Suprapubic skin (tissue), 4 donors: Measurements from ENCODE around the gene DDX43. TPM values are rescaled to one million over a fixed set of nuclear protein-coding genes. Genes with fewer than 3 reads are reported as not detected.

Source experiments
- DNase-seq, 2 donors: peaks; one replicate each; pipeline ENCODE4 v3.0.0-alpha.2; 2019; ENCODE audit warnings: low spot score in 2 of 2
- H3K27ac ChIP-seq: fragments of 200-600 bp; sonication (generic); one replicate; pipeline ENCODE4 v1.5.1; 2019
- H3K27me3 ChIP-seq: fragments of 200-600 bp; sonication (generic); one replicate; pipeline ENCODE4 v1.5.1; 2019
- H3K36me3 ChIP-seq: fragments of 200-600 bp; sonication (generic); one replicate; pipeline ENCODE4 v1.5.1; 2019
- H3K4me1 ChIP-seq: fragments of 200-600 bp; sonication (generic); one replicate; pipeline ENCODE4 v1.5.1; 2019
- H3K4me3 ChIP-seq: fragments of 200-600 bp; sonication (generic); one replicate; pipeline ENCODE4 v1.5.1; 2019; ENCODE audit warnings: mild to moderate bottlenecking
- H3K9me3 ChIP-seq: fragments of 200-600 bp; sonication (generic); one replicate; pipeline ENCODE4 v1.5.1; 2019
- EP300 ChIP-seq: sonication (generic); formaldehyde crosslinking; IDR thresholded peaks from one replicate; pipeline ENCODE4 v1.6.1; 2017; ENCODE audit warnings: antibody characterized with exemption
- POLR2A ChIP-seq, 2 donors: fragments of 450-650 bp; IDR thresholded peaks; one replicate each; pipeline ENCODE4 v1.6.1; 2017; ENCODE audit warnings: antibody characterized with exemption in 2 of 2, mild to moderate bottlenecking in 2 of 2, moderate library complexity in 2 of 2
- POLR2AphosphoS5 ChIP-seq, 3 donors: sonication (generic); formaldehyde crosslinking; IDR thresholded peaks; one replicate each; pipeline ENCODE4 v1.6.1; 2017; ENCODE audit warnings: antibody characterized with exemption in 3 of 3
- WGBS: methylation state at CpG from one replicate; pipeline ENCODE4 v1.1.5; 2018; 5-methylcytosine and 5-hydroxymethylcytosine counted together
- total RNA-seq, 4 donors: library from RNA; depleted of rRNA; stranded (reverse); fragments of >200 nt; gene quantifications; one replicate each; pipeline ENCODE4 v1.1.0, GENCODE V29; 2016
- TF ChIP-seq, protein P1 (sequence below), 2 donors: fragments of 200-600 bp in 1 of 2; fragments of 450-650 bp in 1 of 2; sonication (generic) in 1 of 2; IDR thresholded peaks; one replicate each; pipeline ENCODE4 v1.5.1; 2016 to 2019; ENCODE audit warnings: antibody characterized with exemption in 2 of 2, mild to moderate bottlenecking in 1 of 2, moderate library complexity in 1 of 2

The DDX43 gene
- total RNA-seq, 4 donors from 2014 or later = 0.34 to 3.1 (median 0.60) TPM

DNA sequence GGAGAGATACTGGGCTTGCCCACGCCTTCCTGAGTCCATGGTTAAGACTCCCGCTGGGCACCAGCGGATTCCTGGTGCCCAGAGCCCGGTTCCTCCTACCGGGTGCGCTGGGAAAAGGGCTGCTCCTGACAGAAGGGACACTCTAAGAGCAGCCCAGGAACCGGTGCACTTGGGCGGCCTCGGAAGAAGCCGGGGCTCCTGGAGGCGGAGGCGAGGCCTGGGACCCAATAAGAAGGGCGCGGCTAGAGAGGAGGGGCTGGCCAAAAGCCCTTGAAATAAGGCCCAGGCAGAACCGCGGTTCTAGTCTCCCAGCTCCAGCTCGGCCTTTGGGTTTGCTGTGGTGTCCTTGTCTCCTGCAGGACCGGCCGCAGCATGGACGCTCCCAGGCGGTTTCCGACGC lies 32.3 kb upstream of the DDX43 start, which contains the start of gene KHDC3L:
Gene KHDC3L (plus strand): TSS at position 301 of the 400 bp plus-strand sequence. CDS start 72 bp downstream, at position 373.
- TF ChIP-seq POLR2A (IDR thresholded peaks at IDR 0.05) = no peak
- H3K36me3 ChIP-seq = no peaks in the 10 kb centered on the region
- no peak within 1 kb of the TSS for H3K4me3 ChIP-seq
- H3K27me3 ChIP-seq = no peaks in the 10 kb centered on the region
- WGBS = 95% methylated on average over 23 of the region's 23 CpGs
- H3K9me3 ChIP-seq = no peaks in the 10 kb centered on the region
- no peak for DNase-seq
- no peak within 1 kb of the TSS for H3K27ac ChIP-seq
- H3K4me1 ChIP-seq = no peaks in the 10 kb centered on the region

DNA sequence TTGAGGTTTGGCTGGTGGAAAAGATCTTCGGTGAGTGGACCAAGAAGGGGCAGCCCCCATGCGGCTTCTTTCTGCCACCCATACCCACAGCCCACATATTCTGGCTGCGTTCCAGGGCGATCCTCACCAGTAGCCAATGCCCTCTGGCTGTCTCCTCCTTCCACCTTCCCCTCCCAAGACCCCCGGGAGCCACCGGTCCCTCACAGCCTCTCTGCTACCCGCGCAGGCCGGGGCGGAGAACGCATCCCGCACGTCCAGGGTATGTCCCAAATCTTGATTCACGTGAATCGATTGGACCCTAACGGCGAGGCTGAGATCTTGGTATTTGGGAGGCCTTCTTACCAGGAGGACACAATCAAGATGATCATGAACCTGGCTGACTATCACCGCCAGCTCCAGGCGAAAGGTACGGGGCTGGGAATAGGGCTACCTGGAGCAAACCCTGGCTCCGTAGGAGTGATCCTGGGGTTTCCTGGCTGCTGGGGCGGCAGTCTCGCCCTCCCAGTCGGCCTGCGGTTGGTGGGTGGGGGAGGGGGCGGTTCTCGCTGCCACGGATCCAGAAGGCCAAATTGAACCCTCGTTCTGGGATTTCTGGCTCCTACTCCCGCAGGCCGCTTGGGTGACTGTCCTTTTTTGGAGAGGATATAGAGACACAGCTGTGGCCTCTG lies 31.6 kb upstream of the DDX43 start:
- H3K4me1 ChIP-seq = no peaks in the 10 kb centered on the region
- WGBS = 96% methylated on average over 16 of the region's 31 CpGs
- TF ChIP-seq POLR2A (IDR thresholded peaks at IDR 0.05) = no peak
- no peak for TF ChIP-seq POLR2AphosphoS5 (IDR thresholded peaks at IDR 0.05)
- TF ChIP-seq EP300 = no peak
- TF ChIP-seq, protein P1, sequence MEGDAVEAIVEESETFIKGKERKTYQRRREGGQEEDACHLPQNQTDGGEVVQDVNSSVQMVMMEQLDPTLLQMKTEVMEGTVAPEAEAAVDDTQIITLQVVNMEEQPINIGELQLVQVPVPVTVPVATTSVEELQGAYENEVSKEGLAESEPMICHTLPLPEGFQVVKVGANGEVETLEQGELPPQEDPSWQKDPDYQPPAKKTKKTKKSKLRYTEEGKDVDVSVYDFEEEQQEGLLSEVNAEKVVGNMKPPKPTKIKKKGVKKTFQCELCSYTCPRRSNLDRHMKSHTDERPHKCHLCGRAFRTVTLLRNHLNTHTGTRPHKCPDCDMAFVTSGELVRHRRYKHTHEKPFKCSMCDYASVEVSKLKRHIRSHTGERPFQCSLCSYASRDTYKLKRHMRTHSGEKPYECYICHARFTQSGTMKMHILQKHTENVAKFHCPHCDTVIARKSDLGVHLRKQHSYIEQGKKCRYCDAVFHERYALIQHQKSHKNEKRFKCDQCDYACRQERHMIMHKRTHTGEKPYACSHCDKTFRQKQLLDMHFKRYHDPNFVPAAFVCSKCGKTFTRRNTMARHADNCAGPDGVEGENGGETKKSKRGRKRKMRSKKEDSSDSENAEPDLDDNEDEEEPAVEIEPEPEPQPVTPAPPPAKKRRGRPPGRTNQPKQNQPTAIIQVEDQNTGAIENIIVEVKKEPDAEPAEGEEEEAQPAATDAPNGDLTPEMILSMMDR (IDR thresholded peaks at IDR 0.05) = no peak

DNA sequence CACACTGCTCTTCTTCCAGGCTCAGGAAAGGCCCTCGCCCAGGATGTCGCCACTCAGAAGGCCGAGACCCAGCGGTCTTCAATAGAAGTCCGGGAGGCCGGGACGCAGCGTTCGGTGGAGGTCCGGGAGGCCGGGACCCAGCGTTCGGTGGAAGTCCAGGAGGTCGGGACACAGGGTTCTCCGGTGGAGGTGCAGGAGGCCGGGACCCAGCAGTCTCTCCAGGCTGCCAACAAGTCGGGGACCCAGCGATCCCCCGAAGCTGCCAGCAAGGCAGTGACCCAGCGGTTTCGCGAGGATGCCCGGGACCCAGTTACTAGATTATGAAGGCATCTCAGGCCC lies 31.1 kb upstream of the DDX43 start:
- TF ChIP-seq, protein P1 (IDR thresholded peaks at IDR 0.05) = no peak
- no peak for TF ChIP-seq POLR2A (IDR thresholded peaks at IDR 0.05)
- TF ChIP-seq POLR2AphosphoS5 (IDR thresholded peaks at IDR 0.05) = no peak
- TF ChIP-seq EP300 = no peak
- no peaks in the 10 kb centered on the region for H3K27me3 ChIP-seq
- no peak overlapping the region for H3K4me3 ChIP-seq
- no peaks in the 10 kb centered on the region for H3K36me3 ChIP-seq
- no peak overlapping the region for H3K27ac ChIP-seq
- WGBS = 97% methylated on average over 22 of the region's 23 CpGs
- no peak for DNase-seq
- no peaks in the 10 kb centered on the region for H3K9me3 ChIP-seq
- H3K4me1 ChIP-seq = no peaks in the 10 kb centered on the region

More for the DNA sequence above, 31.6 kb upstream of the DDX43 start:
- Histone ChIP-seq H3K9me3 (no peaks in the 10 kb centered on the region), H3K4me3 (no peak overlapping the region), H3K27me3 (no peaks in the 10 kb centered on the region), H3K36me3 (no peaks in the 10 kb centered on the region), H3K27ac (no peak overlapping the region)
- DNase-seq = no peak

DNA sequence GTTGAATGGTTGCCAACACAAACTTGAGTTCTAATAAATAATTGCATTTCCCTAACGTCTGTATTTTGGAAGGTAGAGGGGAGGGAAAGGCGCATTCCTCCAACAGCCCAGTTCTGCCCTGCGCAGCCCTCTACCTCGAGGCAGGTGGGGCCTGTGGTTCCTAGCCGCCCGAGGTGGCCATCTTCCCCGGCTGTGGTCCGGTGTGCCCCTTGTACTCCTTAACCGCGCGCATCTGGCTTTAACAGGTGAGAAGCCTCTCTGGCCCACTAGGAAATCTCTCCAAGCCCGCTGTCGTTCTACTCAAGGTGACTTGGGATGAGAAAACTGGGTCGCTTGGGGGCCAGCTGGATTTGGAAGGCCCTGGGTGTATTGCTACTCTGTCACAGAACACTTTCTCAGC lies 30.5 kb upstream of the DDX43 start:
- Histone ChIP-seq H3K36me3 (no peaks in the 10 kb centered on the region), H3K9me3 (no peaks in the 10 kb centered on the region), H3K27ac (no peak overlapping the region), H3K4me3 (no peak overlapping the region), H3K4me1 (no peaks in the 10 kb centered on the region), H3K27me3 (no peaks in the 10 kb centered on the region)
- DNase-seq = no peak
- TF ChIP-seq EP300 (no peak), POLR2A (IDR thresholded peaks at IDR 0.05) (no peak), POLR2AphosphoS5 (IDR thresholded peaks at IDR 0.05) (no peak)
- TF ChIP-seq, protein P1 (IDR thresholded peaks at IDR 0.05) = no peak
- 92% methylated on average over 14 of the region's 14 CpGs for WGBS

DNA sequence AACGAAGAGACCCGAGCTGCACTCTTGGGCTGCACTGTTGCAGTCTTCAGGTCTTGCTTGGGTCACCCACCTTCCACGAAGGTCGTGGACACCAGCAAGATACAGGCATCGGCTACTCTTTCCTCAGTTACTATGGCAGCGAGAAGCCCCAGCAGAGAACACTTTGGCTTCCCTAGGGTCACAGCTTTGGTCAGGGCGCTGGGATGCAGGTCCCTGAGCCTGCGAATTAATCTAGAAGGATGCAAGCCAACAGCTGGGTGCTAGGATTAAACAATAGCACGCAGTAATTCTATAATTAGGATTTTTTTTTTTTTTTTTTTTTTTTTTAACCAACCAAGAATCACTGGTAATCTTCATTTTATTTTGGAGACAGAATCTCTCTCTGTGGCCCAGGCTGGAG lies 30.1 kb upstream of the DDX43 start:
- WGBS = 92% methylated on average over 9 of the region's 9 CpGs
- H3K4me3 ChIP-seq = no peak overlapping the region
- no peak for DNase-seq
- H3K27me3 ChIP-seq = no peaks in the 10 kb centered on the region
- H3K27ac ChIP-seq = no peak overlapping the region
- no peaks in the 10 kb centered on the region for H3K9me3 ChIP-seq
- no peaks in the 10 kb centered on the region for H3K4me1 ChIP-seq
- H3K36me3 ChIP-seq = no peaks in the 10 kb centered on the region
- no peak for TF ChIP-seq POLR2A (IDR thresholded peaks at IDR 0.05)
- TF ChIP-seq, protein P1 (IDR thresholded peaks at IDR 0.05) = no peak
- no peak for TF ChIP-seq EP300
- no peak for TF ChIP-seq POLR2AphosphoS5 (IDR thresholded peaks at IDR 0.05)
